Activated gamma-delta T cell (primary cell): ENCODE data around the gene MAP3K2.
"Not testable (repeated sequence)": the region's sequence is repeated elsewhere in the genome, so short reads cannot be mapped to it uniquely, and the experiment has no call there.

Source experiments
- DNase-seq: peaks from one replicate; lab custom pipeline; 2025; lab: John Stamatoyannopoulos, UW

MAP3K2 gene

GRCh38 chr2:127382831-127383230 lies 4.9 kb downstream of the MAP3K2 start:
- no peak for DNase-seq

DNA sequence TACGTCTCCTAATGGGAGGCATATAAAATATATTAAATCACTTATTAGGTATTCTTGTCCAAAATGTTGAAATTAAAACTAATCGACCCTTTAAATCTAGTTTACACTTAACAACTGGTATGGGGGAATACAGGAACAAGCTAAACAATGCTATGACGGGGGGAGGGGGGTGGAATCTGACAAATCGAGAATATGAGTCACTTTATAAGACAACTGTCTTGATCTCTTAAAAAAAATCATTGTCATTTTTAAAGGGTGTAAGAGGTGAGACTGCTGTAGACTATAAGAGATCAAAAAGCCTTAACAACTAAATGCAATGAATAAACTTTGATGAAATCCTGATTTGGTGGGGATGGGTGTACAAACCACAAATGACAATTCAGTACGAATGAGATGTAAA lies 6.0 kb downstream of the MAP3K2 start:
- no peak for DNase-seq

DNA sequence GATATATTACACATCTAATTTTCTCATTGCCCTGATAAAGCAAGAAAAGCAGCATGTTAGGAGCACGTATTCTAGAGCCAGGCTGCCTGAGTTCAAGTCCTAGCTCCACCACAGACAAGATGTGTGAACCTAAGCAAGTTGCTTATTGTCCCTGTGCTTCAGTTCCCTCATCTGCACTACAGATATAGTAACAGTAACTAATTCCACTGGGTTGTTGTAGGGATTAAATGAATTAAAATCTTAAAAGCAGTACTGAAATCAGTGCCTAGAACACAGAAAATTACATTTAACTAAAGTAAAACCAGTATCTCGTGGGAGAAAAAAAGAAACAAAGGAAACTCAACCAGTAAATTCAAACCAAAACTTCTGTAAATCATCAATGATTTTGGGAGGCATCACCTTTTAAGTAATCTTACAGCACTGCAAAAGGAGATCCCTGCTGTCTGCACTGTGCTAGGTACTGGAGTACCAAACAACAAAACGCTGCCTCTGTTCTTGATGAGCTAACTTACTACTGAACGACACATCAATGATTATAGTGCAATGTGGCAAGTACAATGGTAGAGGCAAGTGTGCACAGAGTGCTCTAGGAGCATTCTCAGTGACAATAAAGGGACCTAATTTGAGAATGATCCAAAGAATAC lies 7.9 kb downstream of the MAP3K2 start:
- no peak for DNase-seq

DNA sequence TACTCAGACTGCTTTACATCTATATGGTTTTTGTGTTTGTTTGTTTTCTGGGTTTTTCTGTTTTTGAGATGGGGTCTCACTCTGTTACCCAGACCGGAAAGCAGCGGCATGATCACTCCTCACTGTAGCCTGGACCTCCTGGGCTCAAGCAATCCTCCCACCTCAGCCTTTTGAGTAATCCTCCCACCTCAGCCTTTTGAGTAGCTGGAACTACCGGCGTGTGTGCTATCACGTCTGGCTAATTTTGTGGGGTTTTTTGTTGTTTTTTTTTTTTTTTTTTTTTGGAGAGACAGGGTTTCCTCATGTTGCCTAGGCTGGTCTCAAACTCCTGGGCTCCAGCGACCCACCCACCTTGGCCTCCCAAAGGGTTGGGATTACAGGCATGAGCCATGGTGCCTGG lies 9.1 kb downstream of the MAP3K2 start:
- DNase-seq = no peak

DNA sequence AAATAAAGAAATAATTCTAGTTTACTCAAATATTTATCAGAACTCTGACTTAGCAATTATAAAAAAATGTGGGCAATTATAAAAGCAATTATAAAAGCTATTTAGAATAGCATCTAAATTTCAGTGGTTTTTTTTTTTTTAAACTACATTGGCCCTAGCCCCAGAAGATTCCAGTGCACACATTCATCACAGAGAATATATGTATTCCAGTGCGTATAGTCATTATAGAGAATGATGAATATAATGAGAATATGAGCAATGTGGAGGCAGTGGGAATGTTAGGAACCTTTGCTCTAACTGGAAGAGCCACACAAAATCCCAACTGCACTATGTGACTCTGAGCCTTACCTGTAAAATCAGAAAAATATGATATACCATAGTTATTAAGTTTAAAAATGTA lies 10.5 kb downstream of the MAP3K2 start:
- no peak for DNase-seq

DNA sequence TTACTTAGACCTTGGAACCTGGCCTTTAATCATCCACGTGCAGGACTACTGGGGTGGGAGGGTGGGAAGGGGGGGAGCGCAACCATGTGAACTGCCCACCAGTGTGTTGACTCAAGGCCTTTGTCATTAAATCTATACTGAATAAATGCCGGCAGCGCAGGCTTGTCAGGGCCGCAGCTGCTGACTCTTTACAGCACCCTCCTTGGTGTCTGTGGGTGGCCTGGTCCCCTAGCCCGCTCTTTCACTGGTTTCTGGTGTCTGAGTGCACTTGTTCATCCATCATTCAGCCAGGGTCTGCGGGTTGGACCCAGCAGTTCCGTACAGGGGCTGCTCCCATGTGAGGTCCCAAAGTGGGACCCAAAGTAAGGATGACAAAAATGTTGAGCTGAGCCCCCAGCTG lies 11.5 kb downstream of the MAP3K2 start:
- DNase-seq = no peak

GRCh38 chr2:127373362-127374083 lies 14.3 kb downstream of the MAP3K2 start:
- DNase-seq = no peak

DNA sequence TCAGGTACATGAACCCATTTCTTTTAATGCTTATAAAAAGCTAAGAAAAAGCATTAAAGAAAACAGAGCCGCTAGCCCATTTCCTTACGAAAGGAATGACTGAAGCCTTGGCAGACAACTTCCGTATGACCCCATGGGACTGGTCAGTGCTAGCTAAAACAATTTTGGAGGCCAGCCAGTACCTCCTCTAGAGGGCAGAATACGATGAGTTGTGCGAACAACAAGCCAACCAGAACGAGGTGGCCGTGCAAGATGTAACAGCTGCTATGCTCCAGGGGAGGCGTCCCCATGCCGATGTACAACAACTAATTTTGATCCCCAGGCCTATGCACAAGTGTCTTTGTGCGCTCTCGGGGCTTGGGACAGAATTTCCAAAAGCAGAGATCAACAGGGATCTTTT lies 16.7 kb downstream of the MAP3K2 start:
- no peak for DNase-seq

GRCh38 chr2:127370010-127370409 lies 17.8 kb downstream of the MAP3K2 start:
- DNase-seq = no peak

- DNase-seq = no peak
Measured at GRCh38 chr2:127365211-127365643, 22.5 kb downstream of the MAP3K2 start.

DNA sequence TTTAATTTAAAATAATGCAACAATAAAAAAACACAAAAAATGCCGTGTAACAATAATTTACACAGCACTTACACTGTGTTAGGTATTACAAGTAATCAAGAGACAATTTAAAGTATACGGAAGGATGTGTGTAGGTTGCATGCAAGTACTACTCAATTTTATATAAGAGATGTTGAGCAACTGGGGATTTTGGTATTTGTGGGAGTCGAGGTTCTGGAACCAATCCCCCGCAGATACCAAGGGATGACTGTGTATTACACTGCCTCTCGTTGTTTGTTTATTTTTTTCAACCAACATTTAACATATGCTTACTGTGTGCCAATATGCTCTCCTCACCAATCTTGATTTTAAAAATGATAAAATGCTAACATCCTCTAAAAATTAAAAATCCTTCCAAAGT lies 24.8 kb downstream of the MAP3K2 start:
- no peak for DNase-seq

- DNase-seq = no peak
Measured at GRCh38 chr2:127361929-127362885, 25.6 kb downstream of the MAP3K2 start.

- DNase-seq = no peak
Measured at GRCh38 chr2:127360242-127360641, 27.5 kb downstream of the MAP3K2 start.

DNA sequence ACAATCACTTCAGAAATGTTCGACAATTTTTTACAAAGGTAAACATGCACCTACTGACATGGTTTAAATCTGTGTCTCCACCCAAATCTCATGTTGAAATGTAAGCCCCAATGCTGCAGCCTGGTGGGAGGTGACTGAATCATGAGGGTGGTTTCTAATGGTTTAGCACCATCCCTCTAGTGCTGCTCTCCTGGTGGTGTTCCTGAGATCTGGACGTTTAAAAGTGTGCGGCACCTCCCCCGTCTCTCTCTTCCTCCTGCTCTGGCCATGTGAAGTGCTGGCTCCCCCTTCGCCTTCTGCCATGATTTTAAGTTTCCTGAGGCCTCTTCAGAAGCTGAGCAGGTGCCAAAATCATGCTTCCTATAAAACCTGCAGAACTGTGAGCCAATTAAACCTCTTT lies 28.3 kb downstream of the MAP3K2 start:
- no peak for DNase-seq

- DNase-seq = no peak
Measured at GRCh38 chr2:127358971-127359370, 28.8 kb downstream of the MAP3K2 start.

DNA sequence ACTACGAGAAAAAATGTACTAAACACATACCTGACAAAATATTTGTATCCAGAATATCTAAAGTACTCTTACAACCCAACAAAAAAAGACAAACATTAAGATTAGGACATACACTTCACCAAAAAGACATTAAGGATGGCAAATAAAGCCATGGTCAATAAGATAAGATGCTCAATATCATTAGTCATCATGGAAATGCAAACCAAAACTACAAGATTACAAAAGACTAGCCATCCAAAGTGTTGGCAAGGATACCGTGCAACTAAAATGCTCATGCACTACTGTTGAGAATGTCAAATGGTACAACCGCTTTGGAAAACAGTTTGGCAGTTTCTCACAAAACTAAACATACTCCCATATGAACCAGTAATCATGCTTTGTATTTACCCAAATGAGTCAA lies 29.7 kb downstream of the MAP3K2 start:
- DNase-seq = no peak

GRCh38 chr2:127357591-127357990 lies 30.2 kb downstream of the MAP3K2 start:
- DNase-seq = no peak

- no peak for DNase-seq
Measured at GRCh38 chr2:127356531-127356930, 31.2 kb downstream of the MAP3K2 start.

DNA sequence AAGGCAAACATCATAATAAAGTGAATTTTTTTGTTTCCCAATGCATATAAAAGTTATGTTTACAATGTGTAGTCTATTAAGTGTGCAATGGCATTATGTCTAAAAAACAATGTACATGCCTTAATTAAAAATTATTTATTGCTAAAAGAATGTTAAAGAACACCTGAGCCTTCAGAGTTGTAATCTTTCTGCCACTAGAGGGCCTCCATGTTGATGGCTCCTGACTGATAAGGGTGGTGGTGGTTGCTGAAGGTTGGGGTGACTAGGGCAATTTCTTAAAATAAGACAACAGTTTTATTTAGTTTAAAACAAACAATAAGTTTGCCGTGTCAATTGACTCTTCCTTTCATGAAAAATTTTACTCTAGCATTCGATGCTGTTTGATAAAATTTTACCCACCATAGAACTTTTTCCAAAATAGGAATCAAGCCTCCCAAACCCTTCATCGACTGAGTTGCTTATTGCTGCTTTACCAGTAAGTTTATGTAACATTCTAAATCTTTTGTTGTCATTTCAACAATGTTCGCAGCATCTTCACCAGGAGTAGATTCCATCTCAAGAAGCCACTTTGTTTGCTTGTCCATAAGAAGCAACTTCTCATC lies 32.3 kb downstream of the MAP3K2 start:
- no peak for DNase-seq

DNA sequence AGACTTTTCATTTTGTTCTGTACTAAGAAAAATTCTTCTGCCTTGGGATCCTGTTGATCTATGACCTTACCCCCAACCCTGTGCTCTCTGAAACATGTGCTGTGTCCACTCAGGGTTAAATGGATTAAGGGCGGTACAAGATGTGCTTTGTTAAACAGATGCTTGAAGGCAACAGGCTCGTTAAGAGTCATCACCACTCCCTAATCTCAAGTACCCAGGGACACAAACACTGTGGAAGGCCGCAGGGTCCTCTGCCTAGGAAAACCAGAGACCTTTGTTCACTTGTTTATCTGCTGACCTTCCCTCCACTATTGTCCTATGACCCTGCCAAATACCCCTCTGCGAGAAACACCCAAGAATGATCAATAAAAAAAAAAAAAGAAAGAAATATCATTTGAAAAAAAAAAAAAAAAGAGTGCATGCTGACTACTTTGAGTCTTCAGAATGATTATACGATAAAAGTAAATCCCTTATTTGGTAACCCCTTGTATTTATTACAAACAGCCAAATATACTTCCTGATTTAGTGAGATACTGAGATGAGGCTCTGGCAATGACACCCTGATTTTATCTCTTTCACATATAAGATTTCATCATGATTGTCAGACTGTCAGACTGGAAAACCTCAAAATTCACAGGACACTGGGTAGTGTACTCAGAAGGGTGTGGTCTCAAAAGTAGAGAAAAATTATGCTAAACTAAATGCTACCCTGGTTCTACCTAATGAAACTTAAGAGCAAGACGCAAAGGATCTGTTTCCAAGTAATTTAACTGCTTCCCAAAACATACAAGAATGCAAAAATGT lies 33.7 kb downstream of the MAP3K2 start:
- not testable (repeated sequence) for DNase-seq

DNA sequence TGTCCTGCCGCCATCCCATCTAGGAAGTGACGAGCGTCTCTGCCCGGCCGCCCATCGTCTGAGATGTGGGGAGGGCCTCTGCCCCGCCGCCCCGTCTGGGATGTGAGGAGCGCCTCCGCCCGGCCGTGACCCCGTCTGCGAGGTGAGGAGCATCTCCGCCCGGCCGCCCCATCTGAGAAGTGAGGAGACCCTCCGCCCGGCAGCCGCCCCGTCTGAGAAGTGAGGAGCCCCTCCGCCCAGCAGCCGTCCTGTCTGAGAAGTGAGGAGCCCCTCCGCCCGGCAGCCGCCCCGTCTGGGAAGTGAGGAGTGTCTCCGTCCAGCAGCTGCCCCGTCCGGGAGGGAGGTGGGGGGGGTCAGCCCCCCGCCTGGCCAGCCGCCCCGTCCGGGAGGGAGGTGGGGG lies 34.6 kb downstream of the MAP3K2 start:
- not testable (repeated sequence) for DNase-seq
